Fibroblast of lung (primary cell): ENCODE data around the gene INHBC. TPM values are rescaled to one million over a fixed set of nuclear protein-coding genes. Genes with fewer than 3 reads are reported as not detected.
"Not testable (repeated sequence)": the region's sequence is repeated elsewhere in the genome, so short reads cannot be mapped to it uniquely, and the experiment has no call there.

Experiments used
- DNase-seq, 2 donors: peaks; one replicate each; pipeline versions ENCODE4 v3.0.0 to v3.0.0-alpha.2; 2010; ENCODE audit warnings: low read depth in 2 of 2
- H2AFZ ChIP-seq: 2 replicates; pipeline ENCODE4 v1.5.1; 2012; ENCODE audit warnings: low read length, control low read depth, inconsistent platforms
- H3K27ac ChIP-seq: 2 replicates; pipeline ENCODE4 v1.5.1; 2011; ENCODE audit warnings: low read length, control low read depth; ENCODE audit not compliant: insufficient read depth
- H3K27me3 ChIP-seq: 2 replicates; pipeline ENCODE4 v1.5.1; 2011; ENCODE audit warnings: mild to moderate bottlenecking, low read length; ENCODE audit not compliant: control insufficient read depth, insufficient read depth
- H3K36me3 ChIP-seq: 2 replicates; pipeline ENCODE4 v1.5.1; 2011; ENCODE audit warnings: low read length; ENCODE audit not compliant: control insufficient read depth, insufficient read depth
- H3K4me1 ChIP-seq: 2 replicates; pipeline ENCODE4 v1.5.1; 2011; ENCODE audit warnings: low read length; ENCODE audit not compliant: control insufficient read depth, insufficient read depth; ENCODE audit errors: extremely low read depth
- H3K4me2 ChIP-seq: 2 replicates; pipeline ENCODE4 v1.5.1; 2011; ENCODE audit warnings: low read length, control low read depth; ENCODE audit not compliant: insufficient read depth; ENCODE audit errors: extremely low read depth
- H3K4me3 ChIP-seq, 4 experiments: fragments of 200-600 bp in 1 of 4; sonication (generic) in 1 of 4; replicated peaks in 1 of 4; 2 replicates each; pipeline ENCODE4 v1.5.1; 2011 to 2016; ENCODE audit warnings: low read length in 4 of 4, low read depth in 3 of 4, mild to moderate bottlenecking in 3 of 4, control low read depth in 2 of 4, inconsistent platforms in 1 of 4, mixed read lengths in 1 of 4; ENCODE audit not compliant: insufficient read depth in 1 of 4; ENCODE audit errors: control extremely low read depth in 1 of 4
- H3K79me2 ChIP-seq: 2 replicates; pipeline ENCODE4 v1.5.1; 2012; ENCODE audit warnings: mild to moderate bottlenecking, low read length, inconsistent platforms; ENCODE audit not compliant: control insufficient read depth, insufficient read depth
- H3K9ac ChIP-seq: 2 replicates; pipeline ENCODE4 v1.5.1; 2011; ENCODE audit warnings: mild to moderate bottlenecking, low read length, control low read depth; ENCODE audit not compliant: insufficient read depth
- H3K9me3 ChIP-seq: 2 replicates; pipeline ENCODE4 v1.5.1; 2012; ENCODE audit warnings: low read depth, low read length; ENCODE audit not compliant: control insufficient read depth, insufficient read depth
- H4K20me1 ChIP-seq: 2 replicates; pipeline ENCODE4 v1.5.1; 2011; ENCODE audit warnings: low read length; ENCODE audit not compliant: control insufficient read depth, insufficient read depth; ENCODE audit errors: extremely low read depth
- EZH2 ChIP-seq: IDR thresholded peaks from 2 replicates; pipeline ENCODE4 v1.5.1; 2012; ENCODE audit warnings: low read length, control low read depth, mild to moderate bottlenecking; ENCODE audit errors: missing control alignments
- polyA plus RNA-seq, 2 donors: library from polyadenylated mRNA; depleted of rRNA in 1 of 2; stranded (reverse) in 1 of 2; unstranded in 1 of 2; fragments of >200 nt; gene quantifications; 2 replicates each; pipeline ENCODE4 v1.2.1, GENCODE V29; 2011 to 2012; ENCODE audit warnings: missing spikeins in 1 of 2
- total RNA-seq: library from RNA; depleted of rRNA; stranded (reverse); fragments of >200 nt; gene quantifications from 2 replicates; pipeline ENCODE4 v1.2.1, GENCODE V29; 2014
- TF ChIP-seq, protein P1 (sequence below), 2 donors: IDR thresholded peaks in 1 of 2; conservative IDR thresholded peaks in 1 of 2; 1 replicate in 1 of 2; 2 replicates in 1 of 2; pipeline ENCODE4 v1.5.1; 2011 to 2012; ENCODE audit warnings: low read length in 2 of 2, control low read depth in 1 of 2, inconsistent platforms in 1 of 2, low read depth in 1 of 2, mild to moderate bottlenecking in 1 of 2

INHBC gene
- total and polyA plus RNA-seq, 2 donors (not counting 1 experiment from before 2014, with no cell fraction given): 0.05 TPM; not detected in 1

- TF ChIP-seq, protein P1, sequence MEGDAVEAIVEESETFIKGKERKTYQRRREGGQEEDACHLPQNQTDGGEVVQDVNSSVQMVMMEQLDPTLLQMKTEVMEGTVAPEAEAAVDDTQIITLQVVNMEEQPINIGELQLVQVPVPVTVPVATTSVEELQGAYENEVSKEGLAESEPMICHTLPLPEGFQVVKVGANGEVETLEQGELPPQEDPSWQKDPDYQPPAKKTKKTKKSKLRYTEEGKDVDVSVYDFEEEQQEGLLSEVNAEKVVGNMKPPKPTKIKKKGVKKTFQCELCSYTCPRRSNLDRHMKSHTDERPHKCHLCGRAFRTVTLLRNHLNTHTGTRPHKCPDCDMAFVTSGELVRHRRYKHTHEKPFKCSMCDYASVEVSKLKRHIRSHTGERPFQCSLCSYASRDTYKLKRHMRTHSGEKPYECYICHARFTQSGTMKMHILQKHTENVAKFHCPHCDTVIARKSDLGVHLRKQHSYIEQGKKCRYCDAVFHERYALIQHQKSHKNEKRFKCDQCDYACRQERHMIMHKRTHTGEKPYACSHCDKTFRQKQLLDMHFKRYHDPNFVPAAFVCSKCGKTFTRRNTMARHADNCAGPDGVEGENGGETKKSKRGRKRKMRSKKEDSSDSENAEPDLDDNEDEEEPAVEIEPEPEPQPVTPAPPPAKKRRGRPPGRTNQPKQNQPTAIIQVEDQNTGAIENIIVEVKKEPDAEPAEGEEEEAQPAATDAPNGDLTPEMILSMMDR (conservative IDR thresholded peaks at IDR 0.05 in 1 of 2, IDR thresholded peaks at IDR 0.05 in 1 of 2; ENCODE audit: low read depth in 1 of 2, low read length in 2 of 2): no peak
- no peak for TF ChIP-seq EZH2
- H3K27ac ChIP-seq: no peak overlapping the region
- no peak overlapping the region for H3K4me2 ChIP-seq
- H2AFZ ChIP-seq: no peak overlapping the region
- no peaks in the 10 kb centered on the region for H3K27me3 ChIP-seq
- no peak overlapping the region for H3K9ac ChIP-seq
- H3K79me2 ChIP-seq: peaks cover 2% of the 10 kb centered on the region
- H3K36me3 ChIP-seq: no peaks in the 10 kb centered on the region
- H3K4me1 ChIP-seq: no peaks in the 10 kb centered on the region
- H3K9me3 ChIP-seq: no peaks in the 10 kb centered on the region
- H4K20me1 ChIP-seq: no peaks in the 10 kb centered on the region
- DNase-seq: no peak
- H3K4me3 ChIP-seq: no peak overlapping the region
Measured at GRCh38 chr12:57401165-57401564, 33.4 kb upstream of the INHBC start.

GRCh38 chr12:57402156-57402555 is 32.4 kb upstream of the INHBC start:
- H3K9ac ChIP-seq, H3K79me2 ChIP-seq, H3K4me1 ChIP-seq, H3K27me3 ChIP-seq, H3K36me3 ChIP-seq, H3K4me3 ChIP-seq, H3K27ac ChIP-seq, H3K9me3 ChIP-seq, H2AFZ ChIP-seq, H3K4me2 ChIP-seq, H4K20me1 ChIP-seq, DNase-seq: not testable (repeated sequence)

- Histone ChIP-seq H3K4me3 (no peak overlapping the region), H3K27me3 (no peaks in the 10 kb centered on the region), H3K27ac (no peak overlapping the region), H3K79me2 (peaks cover 2% of the 10 kb centered on the region), H2AFZ (no peak overlapping the region), H3K4me1 (no peaks in the 10 kb centered on the region), H3K4me2 (no peak overlapping the region), H3K36me3 (no peaks in the 10 kb centered on the region), H4K20me1 (no peaks in the 10 kb centered on the region), H3K9ac (no peak overlapping the region), H3K9me3 (no peaks in the 10 kb centered on the region)
- TF ChIP-seq EZH2: no peak
- TF ChIP-seq, protein P1 (conservative IDR thresholded peaks at IDR 0.05 in 1 of 2, IDR thresholded peaks at IDR 0.05 in 1 of 2; ENCODE audit: low read depth in 1 of 2, low read length in 2 of 2): no peak
- no peak for DNase-seq
Measured at GRCh38 chr12:57404966-57405640, 29.5 kb upstream of the INHBC start.
